DMS 273 treated with DMSO at 0.1 percent for 48 hours (cell line): ENCODE results near the gene FKRP.
"Not testable (repeated sequence)": the region's sequence is repeated elsewhere in the genome, so short reads cannot be mapped to it uniquely, and the experiment has no call there.

Source experiments
- DNase-seq: peaks from one replicate; lab custom pipeline; 2025; lab: John Stamatoyannopoulos, UW

The FKRP gene

DNA sequence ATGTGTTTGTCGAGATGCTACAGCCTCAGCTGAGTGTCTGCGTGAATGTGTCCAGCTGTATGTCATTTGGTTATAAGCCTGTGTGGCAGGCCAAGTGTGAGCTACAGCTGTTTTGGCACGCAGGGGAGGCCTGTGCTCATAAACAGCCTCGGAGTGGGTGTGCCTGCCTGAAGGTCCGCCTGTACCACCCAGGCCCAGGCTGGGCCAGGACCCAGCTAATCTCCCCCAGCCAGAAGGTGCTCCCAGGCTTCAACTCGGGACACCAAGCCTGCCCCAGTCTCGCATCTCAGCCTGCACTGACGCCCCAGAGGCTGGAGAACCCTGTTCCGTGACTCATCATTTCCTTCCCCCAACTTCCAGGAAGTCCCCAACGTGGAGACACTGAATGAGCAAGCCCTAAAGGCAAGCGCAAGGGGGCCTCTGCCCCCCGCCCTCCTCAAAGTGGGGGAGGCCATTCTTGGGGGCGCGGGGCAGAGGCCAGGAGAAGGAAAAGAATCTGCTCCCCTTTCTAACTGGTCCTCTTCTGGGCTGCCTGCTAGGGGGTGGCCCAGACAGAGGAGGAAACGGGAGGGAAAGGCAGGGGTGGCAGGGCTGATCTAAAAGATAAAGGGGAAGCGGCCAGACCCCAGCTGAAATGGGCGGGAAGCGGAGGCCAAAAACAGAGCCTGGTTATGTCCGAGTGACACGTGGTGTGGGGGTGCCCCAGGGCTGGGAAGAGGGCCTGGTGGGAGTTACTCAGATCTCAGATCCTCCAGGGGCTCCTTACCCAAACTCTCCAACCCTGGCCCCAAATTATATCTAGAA lies 40.6 kb downstream of the FKRP start:
- DNase-seq = no peak

DNA sequence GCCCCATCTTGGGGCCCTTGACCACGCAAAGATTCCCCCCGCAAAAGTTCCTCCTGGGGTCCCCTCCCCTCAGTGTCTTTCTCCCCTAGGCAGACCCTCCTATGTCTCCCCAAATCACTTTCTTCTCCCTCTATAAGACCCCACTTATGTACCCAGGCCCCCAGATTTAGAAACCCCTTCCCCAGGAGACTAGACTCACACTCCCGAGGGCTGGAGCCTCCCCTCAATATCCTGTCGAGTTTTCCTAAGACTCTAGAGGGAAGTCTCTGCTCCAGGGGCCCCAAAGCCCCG lies 41.1 kb downstream of the FKRP start:
- no peak for DNase-seq

DNA sequence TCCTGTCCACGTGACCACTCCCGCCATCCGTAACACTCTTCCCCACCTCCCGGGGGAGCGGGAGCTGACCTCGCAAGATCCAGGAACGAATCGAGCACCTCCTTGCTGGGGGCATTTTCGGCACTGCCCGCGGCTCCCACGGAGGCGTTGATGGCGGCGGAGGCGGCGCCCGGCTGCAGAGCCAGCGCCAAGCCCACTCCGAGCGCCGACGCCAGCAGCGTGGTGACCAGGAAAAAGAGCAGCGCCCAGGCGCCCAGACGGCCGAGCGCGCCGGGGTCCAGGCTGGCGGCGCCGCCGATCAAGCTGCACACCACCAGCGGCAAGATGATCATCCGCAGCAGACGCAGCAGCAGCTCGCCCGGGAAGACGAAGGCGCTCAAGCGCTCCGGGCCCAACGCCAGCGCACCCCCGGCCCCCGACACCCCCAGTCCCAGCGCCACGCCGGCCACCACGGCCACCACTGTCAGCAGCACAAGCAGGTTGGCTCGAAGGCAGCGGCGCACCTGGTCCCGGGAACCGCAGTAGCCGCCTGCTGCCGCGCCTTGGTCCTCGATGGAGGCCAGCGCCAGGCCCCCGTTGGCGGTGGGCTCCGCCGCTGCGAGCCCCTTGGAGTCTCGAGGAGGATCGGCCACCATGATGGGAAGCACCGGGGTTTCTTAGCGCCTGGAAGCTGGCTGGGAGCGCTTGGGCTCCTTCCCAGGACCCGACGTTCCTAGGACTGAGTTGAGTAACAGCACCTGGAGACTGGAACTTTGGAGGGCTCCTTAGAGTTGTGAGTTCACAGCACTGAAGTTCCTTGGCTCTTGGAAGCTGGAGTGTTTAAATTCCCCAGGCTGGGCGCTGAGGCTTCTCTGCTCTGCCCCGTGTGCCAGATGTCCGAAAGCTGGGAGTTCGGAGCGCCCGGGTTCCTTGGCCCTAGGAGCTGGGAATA lies 41.7 kb downstream of the FKRP start:
- DNase-seq = peak; percentile 44

DNA sequence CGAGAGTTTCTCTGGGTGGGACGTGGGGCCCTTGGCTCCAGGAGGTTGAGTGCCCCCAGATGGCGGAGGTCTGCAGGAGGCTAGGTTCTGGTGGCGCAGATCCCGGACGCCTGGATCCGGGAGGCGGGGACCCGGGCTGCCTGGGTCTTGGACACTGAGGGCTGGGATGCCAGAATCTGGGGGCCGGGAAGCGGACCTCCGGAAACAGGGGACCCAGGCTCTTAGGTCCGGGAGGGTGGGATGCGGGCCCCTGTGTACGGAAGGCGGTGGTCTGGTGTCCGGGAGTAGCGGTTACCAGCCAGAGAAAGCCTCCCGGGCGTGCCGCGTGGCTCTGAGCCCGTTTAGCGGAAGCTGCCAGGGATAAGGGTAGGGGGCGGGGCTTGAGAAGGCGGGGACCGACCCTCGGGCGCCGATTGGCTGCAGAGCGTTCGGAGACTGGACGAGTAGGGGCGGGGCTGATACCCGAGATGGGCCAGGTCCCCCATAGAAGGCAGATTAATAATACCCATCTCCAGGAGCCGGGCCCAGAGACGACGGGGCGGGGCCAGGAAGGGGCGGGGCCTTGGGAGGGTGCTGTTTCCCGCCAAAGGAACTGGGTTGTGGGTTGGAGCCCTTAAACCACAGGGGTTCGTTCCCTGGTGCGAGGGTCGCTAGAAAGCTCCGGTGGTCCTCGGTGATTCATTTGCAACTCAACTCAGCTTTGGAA lies 42.6 kb downstream of the FKRP start, which contains the start of gene SLC1A5:
Gene SLC1A5 (minus strand): TSS at position 333 of the 706 bp plus-strand sequence. CDS start 629 bp downstream, outside the sequence.
- DNase-seq = peak; percentile 94

DNA sequence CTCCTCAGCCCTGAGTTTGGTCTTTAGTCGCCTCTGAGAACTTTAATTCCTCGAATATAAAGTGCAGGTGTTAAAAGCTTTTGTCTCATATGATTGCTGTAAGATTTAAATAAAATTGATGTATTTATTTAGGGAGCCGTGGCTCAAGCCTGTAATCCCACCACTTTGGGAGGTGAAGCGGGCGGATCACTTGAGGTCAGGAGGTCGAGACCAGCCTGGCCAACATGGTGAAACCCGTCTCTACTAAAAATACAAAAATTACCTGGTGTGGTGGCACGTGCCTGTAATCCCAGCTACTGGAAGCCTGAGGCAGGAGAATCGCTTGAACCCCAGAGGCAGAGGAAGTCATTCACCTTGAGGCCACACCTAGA lies 43.1 kb downstream of the FKRP start:
- DNase-seq = no peak

DNA sequence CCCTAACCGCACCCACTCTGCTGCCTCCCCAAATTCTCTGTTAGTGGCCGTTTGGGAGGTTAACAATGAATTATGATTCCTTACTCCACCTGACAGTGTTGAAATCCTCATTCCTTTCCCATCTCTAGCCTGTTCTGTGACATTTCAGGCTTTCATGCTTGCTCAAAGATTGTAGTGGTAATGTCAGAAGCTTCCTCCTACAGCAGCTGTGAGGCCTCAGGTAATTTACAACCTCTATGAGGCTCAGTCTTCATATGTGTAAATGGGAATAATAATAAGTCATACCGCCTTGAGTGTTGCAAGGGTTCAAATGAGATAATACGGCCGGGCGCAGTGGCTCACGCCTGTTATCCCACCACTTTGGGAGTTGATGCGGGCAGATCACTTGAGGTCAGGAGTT lies 43.5 kb downstream of the FKRP start:
- no peak for DNase-seq

DNA sequence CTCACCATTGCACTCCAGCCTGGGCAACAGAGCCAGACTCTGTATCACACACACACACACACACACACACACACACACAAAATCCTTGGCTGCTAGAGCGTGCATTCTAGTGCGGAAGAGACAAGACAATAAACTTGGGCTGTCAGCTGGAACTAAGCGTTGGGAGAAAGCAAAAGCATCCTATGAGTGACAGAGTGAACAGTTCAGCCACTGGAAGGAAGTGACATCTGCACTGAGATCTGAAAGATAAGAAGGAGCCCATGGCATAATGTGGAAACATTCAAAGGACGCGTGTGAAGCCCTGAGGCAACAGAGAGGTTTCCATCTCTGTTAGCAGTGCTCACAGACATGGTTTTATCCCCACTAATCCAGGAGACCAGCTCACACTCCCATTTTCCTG lies 46.1 kb downstream of the FKRP start:
- DNase-seq = no peak

DNA sequence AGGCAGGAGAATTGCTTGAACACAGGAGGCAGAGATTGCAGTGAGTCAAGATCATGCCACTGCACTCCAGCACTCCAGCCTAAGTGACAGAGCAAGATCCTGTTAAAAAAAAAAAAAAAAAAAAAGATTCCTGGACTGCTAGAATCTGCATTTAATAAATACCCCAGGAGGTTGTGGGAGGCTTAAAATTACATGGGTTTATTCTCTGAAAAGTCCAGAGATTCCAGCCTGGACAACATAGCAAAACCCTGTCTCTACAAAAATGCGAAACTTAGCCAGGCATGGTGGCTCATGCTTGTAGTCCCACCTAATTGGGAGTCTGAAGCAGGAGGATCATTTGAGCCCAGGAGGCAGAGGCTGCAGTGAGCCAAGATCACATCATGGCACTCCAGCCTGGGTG lies 52.0 kb downstream of the FKRP start:
- no peak for DNase-seq

DNA sequence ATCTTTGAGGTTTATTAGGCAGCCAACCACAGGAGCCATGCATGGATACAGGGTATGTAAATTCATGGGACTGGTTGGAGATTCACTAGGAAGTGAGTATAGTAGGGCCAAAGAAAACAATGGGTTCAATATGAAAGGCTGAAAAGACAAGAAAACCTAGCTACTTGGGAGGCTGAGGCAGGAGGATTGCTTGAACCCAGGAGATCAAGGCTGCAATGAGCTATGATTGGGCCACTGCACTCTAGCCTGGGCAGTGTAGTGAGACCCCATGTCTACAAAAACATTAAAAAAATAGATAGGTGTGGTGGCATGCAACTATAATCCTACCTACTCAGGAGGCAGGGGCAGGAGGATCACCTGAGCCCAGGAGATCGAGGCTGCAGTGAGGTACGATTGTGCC lies 52.9 kb downstream of the FKRP start:
- no peak for DNase-seq

DNA sequence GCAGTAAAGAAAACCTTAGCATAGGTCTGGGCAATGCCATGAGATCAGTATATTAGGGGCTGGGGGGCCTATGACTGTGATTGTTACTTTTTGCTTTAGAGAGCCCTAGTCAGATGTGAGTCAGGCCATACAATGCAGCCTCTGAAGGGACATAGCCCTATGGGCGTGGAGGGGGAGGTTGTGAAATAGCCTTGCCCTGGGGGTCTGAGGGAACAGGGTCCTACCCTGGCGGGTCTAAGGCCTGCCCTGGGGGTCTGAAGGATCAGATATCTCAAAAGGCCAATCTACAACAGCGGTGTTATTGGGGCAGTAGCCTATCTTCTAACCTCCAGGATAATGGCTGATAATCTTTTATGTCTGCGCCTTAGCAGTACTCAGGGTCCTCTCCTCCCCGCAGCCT lies 56.3 kb downstream of the FKRP start:
- no peak for DNase-seq

DNA sequence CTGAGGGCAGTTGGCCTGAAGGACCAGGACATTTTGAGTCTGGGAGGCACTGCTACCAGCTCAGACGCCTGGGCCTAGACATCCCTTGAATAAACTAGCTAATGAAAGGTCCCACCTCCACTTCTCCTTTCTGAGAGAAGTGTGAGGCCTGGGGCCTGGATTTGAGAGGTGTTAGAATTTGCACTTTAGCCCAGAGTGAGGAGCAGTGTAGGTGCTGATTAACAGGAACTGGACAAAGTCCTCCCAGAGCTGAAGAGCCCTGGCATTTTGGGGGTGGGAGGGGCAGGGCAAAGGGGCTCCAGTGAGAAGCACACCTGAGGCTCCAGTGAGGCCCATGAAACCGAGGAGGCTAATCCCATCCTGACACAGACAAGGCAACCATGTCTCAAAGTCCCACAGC lies 57.7 kb downstream of the FKRP start:
- no peak for DNase-seq

DNA sequence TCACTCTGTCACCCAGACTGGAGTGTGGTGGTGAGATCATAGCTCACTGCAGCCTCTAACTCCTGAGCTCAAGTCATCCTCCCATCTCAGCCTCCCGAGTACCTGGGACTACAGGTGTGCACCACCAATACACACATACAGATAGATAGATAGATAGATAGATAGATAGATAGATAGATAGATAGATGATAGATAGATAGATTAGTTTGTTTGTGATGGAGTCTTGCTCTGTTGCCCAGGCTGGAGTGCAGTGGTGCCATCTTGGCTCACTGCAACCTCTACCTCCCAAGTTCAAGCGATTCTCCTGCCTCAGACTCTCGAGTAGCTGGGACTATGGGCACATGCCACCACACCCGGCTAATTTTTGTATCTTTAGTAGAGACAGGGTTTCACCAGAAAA lies 58.6 kb downstream of the FKRP start:
- DNase-seq = not testable (repeated sequence)

DNA sequence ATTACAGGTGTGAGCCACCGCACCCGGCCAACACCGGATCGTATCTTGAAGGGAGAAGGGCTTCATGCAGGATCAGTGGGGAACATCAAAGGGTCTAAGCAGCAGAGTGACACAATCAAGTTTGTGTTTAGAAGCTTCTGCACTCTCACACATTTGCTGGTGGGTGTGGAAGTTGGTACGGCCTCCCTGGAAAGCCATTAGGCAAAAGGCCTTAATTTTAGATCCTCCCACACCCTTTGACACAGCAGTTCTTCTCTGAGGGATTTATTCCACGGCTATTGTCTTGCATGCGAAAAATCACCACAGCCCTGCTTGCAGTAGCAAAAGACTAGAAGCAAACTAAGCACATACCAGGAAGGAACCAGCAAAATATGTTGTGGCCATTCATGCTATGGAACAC lies 60.8 kb downstream of the FKRP start:
- DNase-seq = no peak
